HG03469 (cell line): ENCODE results near the gene PEX14.

ENCODE experiments used
- ATAC-seq: cut with Tn5 transposase; IDR thresholded peaks from one replicate; pipeline ENCODE4 v1.9.1; 2021; ENCODE audit warnings: mild to moderate bottlenecking, moderate library complexity, moderate number of reproducible peaks; ENCODE audit not compliant: unreplicated experiment

Gene PEX14

DNA sequence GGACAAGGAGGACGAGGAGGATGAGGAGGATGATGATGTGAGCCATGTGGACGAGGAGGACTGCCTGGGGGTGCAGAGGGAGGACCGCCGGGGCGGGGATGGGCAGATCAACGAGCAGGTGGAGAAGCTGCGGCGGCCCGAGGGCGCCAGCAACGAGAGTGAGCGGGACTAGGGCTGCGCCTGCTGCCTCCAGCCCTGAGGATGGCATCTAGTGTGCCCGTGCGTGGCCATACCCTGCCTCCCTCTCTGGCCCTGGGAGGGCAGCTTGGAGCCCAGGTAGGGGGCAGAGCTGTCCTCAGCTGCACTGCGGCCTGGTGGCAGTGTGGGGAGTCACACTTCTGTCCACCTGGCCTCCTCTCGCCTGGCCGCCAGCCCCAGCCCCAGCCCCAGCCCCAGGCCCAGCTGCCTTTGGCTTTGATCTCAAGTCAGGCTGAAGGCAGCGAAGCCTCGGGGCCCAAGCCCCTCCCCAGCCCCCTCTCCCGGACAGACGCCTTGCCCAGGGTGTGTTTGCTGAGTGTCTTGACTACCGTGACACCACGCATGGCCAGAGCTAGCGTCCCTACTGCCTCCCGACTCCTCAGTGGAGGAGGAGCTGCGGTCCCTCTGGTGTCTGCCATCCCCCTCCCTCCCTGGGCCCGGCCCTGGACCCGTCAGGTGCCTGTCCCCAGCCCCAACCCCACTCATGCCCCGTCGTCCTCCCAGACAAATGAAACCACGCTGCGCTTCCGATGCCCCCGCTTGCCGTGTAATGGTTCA lies 155.2 kb downstream of the PEX14 start:
- no peak for ATAC-seq

- ATAC-seq, result no peak
Measured at GRCh38 chr1:10630661-10631120, 155.9 kb downstream of the PEX14 start.

GRCh38 chr1:10631121-10631810 lies 156.5 kb downstream of the PEX14 start:
- ATAC-seq, result no peak

- no peak for ATAC-seq
Measured at GRCh38 chr1:10631811-10632593, 157.3 kb downstream of the PEX14 start.

- ATAC-seq, result no peak
Measured at GRCh38 chr1:10632691-10633090, 157.9 kb downstream of the PEX14 start.

- no peak for ATAC-seq
Measured at GRCh38 chr1:10633416-10633815, 158.7 kb downstream of the PEX14 start.

GRCh38 chr1:10634075-10634427 lies 159.3 kb downstream of the PEX14 start:
- no peak for ATAC-seq

GRCh38 chr1:10634428-10635084 lies 159.8 kb downstream of the PEX14 start:
- no peak for ATAC-seq

- ATAC-seq, result no peak
Measured at GRCh38 chr1:10635085-10635896, 160.5 kb downstream of the PEX14 start.

DNA sequence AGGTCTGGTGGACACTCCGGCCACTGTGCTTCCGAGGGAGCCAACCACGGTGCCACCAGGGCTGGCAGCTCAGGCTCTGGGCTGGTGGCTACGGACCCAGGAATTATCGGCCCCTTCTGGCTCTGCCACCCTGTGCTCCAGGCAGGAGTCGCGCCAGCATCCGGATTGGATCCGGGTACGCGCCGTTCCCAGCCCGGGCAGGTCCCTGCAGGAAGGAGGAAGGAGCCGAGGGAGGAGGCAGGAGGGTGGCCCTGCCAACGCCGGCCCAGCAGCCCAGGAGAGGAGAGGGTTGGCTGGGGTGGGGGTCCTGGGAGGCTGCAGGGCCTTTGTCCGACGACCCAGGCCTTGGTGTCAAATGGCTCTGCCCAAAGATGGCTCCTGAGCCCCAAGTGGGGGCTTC lies 161.2 kb downstream of the PEX14 start:
- ATAC-seq, result no peak

- ATAC-seq, result no peak
Measured at GRCh38 chr1:10637400-10637799, 162.7 kb downstream of the PEX14 start.

DNA sequence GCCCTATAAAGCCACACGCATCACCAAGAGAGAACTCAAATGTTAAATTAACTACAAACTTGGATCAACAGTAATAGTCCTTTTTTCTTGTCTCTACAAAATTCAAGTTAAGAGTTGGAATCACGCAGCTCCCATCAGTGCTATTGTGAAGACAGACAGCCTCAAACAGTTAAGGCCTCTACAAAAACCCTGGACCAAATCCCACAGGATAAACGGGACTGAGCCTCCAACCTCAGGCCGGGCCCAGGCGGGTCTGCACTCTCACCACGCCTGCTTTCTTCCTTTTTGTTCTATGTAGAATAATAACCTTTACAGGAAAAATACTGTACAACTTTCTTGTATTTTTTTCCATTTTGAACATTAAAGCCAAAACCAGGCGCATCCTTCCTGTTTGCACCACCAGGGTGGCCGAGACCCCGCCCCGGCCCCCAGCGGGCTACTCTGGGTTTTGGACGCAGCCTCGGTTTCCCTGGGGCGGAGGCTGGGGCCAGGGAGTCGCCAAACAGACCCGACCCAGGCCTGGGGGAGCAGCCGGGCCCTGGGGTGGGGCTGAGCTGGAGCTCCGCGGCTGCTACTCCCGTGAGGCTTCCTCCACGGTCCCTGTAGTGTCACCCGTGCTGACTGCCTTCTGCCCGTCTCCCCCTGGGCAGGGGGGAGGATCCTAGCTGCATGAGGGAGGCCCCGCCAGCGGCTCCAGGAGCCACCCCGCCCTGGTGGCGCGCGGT lies 163.2 kb downstream of the PEX14 start:
- ATAC-seq, result no peak

DNA sequence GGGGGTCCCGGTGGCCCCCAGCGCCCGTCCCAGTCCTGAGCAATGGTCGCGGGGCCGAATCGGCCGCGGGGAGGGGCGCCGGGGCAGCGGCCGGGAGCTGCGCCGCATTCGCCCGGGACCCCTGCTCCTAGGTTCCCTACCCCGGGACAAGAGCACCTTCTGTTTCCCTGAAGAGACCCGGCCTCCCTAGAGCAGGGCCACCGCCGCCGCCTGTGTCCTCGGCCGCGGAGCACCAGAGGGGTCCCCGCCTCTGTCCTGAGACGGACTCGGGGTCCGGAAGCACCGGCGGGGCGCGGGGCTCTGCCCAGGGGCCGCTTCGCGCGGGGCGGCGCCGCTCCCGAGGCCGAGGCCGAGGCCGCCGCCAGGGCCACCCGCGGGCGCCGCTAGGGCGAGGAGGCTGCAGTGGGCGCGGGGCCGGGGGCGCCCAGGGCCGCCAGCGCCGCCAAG lies 163.8 kb downstream of the PEX14 start:
- ATAC-seq, result no peak

DNA sequence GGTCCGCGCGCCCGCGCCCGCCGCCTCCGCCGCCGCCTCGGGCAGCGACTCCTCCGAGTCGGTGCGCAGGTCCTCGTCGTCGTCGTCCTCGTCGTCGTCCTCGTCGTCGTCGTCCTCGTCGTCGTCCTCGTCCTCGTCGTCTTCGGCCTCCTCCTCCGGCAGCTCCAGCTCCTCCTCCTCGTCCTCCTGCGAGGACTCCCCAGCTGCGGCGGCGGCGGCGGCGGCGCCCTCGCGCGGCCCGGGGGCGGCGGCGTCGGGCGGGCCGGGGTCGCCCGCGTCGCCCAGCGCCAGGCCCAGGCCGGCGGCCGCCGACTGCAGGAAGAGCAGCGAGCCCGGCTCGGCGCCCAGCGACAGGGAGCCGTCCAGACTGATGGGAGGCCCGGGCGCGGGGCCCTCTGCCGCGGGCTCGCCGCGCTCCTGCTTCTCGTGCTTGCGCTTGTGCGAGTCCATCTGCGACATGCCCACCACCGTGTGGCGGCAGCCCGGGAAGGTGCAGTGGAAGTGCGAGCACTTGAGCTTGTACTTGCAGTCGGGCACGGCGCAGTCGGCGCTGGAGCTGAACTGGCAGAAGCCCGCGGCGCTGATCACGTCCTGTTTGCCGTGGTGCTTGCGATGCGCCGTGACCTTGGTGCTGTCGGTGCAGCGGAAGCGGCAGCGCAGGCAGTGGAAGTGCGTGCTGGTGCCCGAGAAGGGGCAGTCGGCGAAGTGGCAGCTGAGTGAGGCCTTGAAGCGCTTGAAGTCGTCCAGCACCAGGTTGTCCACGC lies 164.4 kb downstream of the PEX14 start:
- no peak for ATAC-seq

DNA sequence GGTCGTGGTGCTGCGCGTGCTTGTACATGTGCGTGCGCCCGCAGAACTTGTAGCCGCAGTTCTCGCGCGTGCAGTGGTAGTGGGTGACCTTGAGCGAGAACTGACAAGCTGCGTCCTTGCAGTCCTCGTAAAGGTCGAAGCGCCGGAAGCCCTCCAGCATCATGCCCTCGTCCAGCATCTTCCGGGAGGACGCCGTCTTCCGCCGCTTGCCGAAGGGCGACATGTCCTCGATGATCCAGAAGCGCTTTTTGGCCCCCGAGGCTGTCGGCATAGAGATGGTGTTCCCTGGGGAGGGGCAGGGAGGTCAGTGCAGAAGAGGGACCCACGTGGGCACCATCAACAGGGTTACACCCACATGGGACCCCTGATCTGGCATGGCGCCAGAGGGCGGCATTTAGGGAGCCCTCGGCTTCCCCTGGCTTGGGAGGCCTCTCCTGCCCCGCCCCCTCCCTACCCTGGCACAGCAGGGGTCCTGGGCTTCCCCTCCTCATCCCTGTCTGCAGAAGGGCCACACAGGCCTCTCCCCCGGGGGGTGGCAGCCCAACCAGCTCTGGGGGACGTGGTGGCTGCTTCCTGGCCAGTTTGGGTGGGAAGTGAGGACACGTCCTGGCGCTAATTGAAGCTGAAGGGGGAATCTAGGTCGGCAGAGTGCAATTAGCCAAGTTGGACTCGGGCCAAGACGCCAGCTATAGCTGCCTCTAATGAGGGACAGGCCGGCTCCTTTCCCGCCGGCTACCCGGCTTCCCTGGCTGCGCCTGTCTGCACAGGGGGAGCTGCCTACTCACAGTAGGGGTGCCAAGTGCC lies 165.2 kb downstream of the PEX14 start:
- no peak for ATAC-seq

GRCh38 chr1:10640843-10641553 lies 166.2 kb downstream of the PEX14 start:
- ATAC-seq, result no peak

DNA sequence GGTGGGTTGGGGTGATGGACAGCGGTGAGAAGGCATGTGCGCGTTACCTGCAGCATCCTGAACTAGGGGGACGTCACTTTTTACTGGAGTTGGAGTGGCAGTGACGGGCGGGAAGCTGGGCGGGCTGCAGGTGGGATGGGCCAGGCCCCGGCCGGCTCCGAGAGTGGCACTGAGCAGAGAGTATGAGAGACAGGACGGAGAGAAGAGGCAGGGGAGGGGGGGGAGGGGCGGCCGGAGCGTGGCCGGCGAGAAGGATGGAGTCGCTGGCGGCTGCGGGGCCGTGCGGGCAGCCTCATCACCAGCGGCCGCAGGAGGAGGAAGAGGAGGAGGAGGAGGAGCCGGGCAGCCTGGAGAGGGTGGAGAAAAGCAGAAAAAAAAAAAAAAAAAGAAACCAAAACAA lies 167.2 kb downstream of the PEX14 start:
- ATAC-seq, result no peak
